GM08714 (cell line): ENCODE results near the gene UNC93B1.

ENCODE experiments used
- H3K4me3 ChIP-seq: fragments of 200-500 bp; sonication (Bioruptor generic); 2 replicates; pipeline ENCODE4 v1.5.1; 2014; ENCODE audit warnings: mild to moderate bottlenecking, low read length, inconsistent platforms
- ZNF274 ChIP-seq: IDR thresholded peaks from 2 replicates; pipeline ENCODE4 v1.6.1; 2012; ENCODE audit warnings: mild to moderate bottlenecking, low read depth, low read length

Gene UNC93B1

GRCh38 chr11:68043349-68044144, 39.6 kb upstream of the UNC93B1 start:
- no peak for TF ChIP-seq ZNF274
- no peak overlapping the region for H3K4me3 ChIP-seq

GRCh38 chr11:68043029-68043348, 39.1 kb upstream of the UNC93B1 start:
- TF ChIP-seq ZNF274 = no peak
- H3K4me3 ChIP-seq = no peak overlapping the region

GRCh38 chr11:68042219-68043028, 38.5 kb upstream of the UNC93B1 start:
- TF ChIP-seq ZNF274 = no peak
- no peak overlapping the region for H3K4me3 ChIP-seq

- no peak for TF ChIP-seq ZNF274
- H3K4me3 ChIP-seq = no peak overlapping the region; the same call in 1 of the 2 replicates
Measured at GRCh38 chr11:68041617-68042218, 37.8 kb upstream of the UNC93B1 start.

GRCh38 chr11:68040957-68041591, 37.2 kb upstream of the UNC93B1 start:
- peak overlapping the region; percentile 75; the same call in 1 of the 2 replicates for H3K4me3 ChIP-seq
- TF ChIP-seq ZNF274 = no peak

GRCh38 chr11:68040101-68040956, 36.4 kb upstream of the UNC93B1 start:
- H3K4me3 ChIP-seq = peak overlapping the region; percentile 75; the same call in 1 of the 2 replicates

GRCh38 chr11:68039526-68040086, 35.7 kb upstream of the UNC93B1 start:
- no peak for TF ChIP-seq ZNF274
- peak overlapping the region; percentile 75; the same call in 1 of the 2 replicates for H3K4me3 ChIP-seq

More at GRCh38 chr11:68040101-68040956, 36.4 kb upstream of the UNC93B1 start:
- no peak for TF ChIP-seq ZNF274

- TF ChIP-seq ZNF274 = no peak
- H3K4me3 ChIP-seq = peak within 1 kb of the TSS; percentile 75; the same call in 1 of the 2 replicates
Measured at GRCh38 chr11:68038718-68039525, 35.0 kb upstream of the UNC93B1 start, which contains the start of gene TCIRG1. TSS of gene TCIRG1 (plus strand) at chr11:68039025. CDS start at chr11:68041272, 2,247 bp downstream.

GRCh38 chr11:68038226-68038717, 34.4 kb upstream of the UNC93B1 start:
- TF ChIP-seq ZNF274 = no peak
- peak overlapping the region; percentile 75; the same call in 1 of the 2 replicates for H3K4me3 ChIP-seq

- no peak overlapping the region for H3K4me3 ChIP-seq
- no peak for TF ChIP-seq ZNF274
Measured at GRCh38 chr11:68037411-68038225, 33.7 kb upstream of the UNC93B1 start.

GRCh38 chr11:68036717-68037239, 32.9 kb upstream of the UNC93B1 start:
- H3K4me3 ChIP-seq = no peak overlapping the region
- no peak for TF ChIP-seq ZNF274
